Measurements from ENCODE around the gene ANK3. TPM values are rescaled to one million over a fixed set of nuclear protein-coding genes. Genes with fewer than 3 reads are reported as not detected.

The ANK3 gene
- total and polyA plus RNA-seq, 8 donors, result 3.6 to 115 (median 31.1) TPM

GRCh38 chr10:60257767-60258428 lies 131.8 kb downstream of the ANK3 start:
- peak in 1 of 2 donors; percentile 26 for DNase-seq
- Histone ChIP-seq H3K9me3 (no peaks in the 10 kb centered on the region), H3K4me3 (no peak overlapping the region), H3K27ac (no peak overlapping the region), H3K4me1 (peaks cover 0 to 16% (median 6%) of the 10 kb centered on the region in 4 donors), H3K27me3 (no peaks in the 10 kb centered on the region), H3K36me3 (peaks cover 0 to 2% (median under 1%) of the 10 kb centered on the region in 4 donors)
- intact Hi-C loops (cut with DNase I; ENCODE audit: low total_unique reads), result no loop called here
- TF ChIP-seq POLR2AphosphoS5 (IDR thresholded peaks at IDR 0.05), result no peak
- no peak for TF ChIP-seq POLR2A (IDR thresholded peaks at IDR 0.05)
- TF ChIP-seq CTCF (IDR thresholded peaks at IDR 0.05), result no peak
- no peak for TF ChIP-seq EP300 (IDR thresholded peaks at IDR 0.05)
- 27 to 37% (median 31%) methylated on average over 3 of the region's 3 CpGs for WGBS, 5 donors

- Histone ChIP-seq H3K9me3 (no peaks in the 10 kb centered on the region), H3K4me1 (peaks cover 0 to 16% (median 6%) of the 10 kb centered on the region in 4 donors), H3K36me3 (no peaks in the 10 kb centered on the region), H3K4me3 (no peak overlapping the region), H3K27ac (no peak overlapping the region), H3K27me3 (no peaks in the 10 kb centered on the region)
- no peak for TF ChIP-seq EP300 (IDR thresholded peaks at IDR 0.05)
- no peak for TF ChIP-seq CTCF (IDR thresholded peaks at IDR 0.05)
- no peak for TF ChIP-seq POLR2AphosphoS5 (IDR thresholded peaks at IDR 0.05)
- no peak for TF ChIP-seq POLR2A (IDR thresholded peaks at IDR 0.05)
- intact Hi-C loops (cut with DNase I; ENCODE audit: low total_unique reads), result no loop called here
- DNase-seq, result no peak
These were observed 134.9 kb downstream of the ANK3 start for GRCh38 chr10:60254776-60255175.

GRCh38 chr10:60253484-60253883 lies 136.2 kb downstream of the ANK3 start:
- Histone ChIP-seq H3K27ac (no peak overlapping the region), H3K4me3 (no peak overlapping the region), H3K4me1 (peaks cover 0 to 11% (median 4%) of the 10 kb centered on the region in 4 donors), H3K36me3 (no peaks in the 10 kb centered on the region), H3K9me3 (no peaks in the 10 kb centered on the region), H3K27me3 (no peaks in the 10 kb centered on the region)
- intact Hi-C loops (cut with DNase I; ENCODE audit: low total_unique reads), result no loop called here
- no peak for TF ChIP-seq POLR2AphosphoS5 (IDR thresholded peaks at IDR 0.05)
- TF ChIP-seq POLR2A (IDR thresholded peaks at IDR 0.05), result no peak
- DNase-seq, result no peak

- no peak overlapping the region for H3K4me3 ChIP-seq
- peaks cover 0 to 8% (median under 1%) of the 10 kb centered on the region in 4 donors for H3K4me1 ChIP-seq
- TF ChIP-seq POLR2AphosphoS5 (IDR thresholded peaks at IDR 0.05) (no peak), POLR2A (IDR thresholded peaks at IDR 0.05) (no peak), EP300 (IDR thresholded peaks at IDR 0.05) (no peak), CTCF (IDR thresholded peaks at IDR 0.05) (no peak)
- intact Hi-C loops (cut with DNase I; ENCODE audit: low total_unique reads), result no loop called here
- no peak overlapping the region for H3K27ac ChIP-seq
- H3K36me3 ChIP-seq, result no peaks in the 10 kb centered on the region
- 77 to 95% (median 90%) methylated on average over 4 of the region's 4 CpGs for WGBS, 5 donors
- no peaks in the 10 kb centered on the region for H3K27me3 ChIP-seq
- no peaks in the 10 kb centered on the region for H3K9me3 ChIP-seq
- DNase-seq, result no peak
These were observed 137.0 kb downstream of the ANK3 start for GRCh38 chr10:60252688-60253087.

GRCh38 chr10:60246382-60246781 lies 143.3 kb downstream of the ANK3 start:
- H3K27me3 ChIP-seq, result no peaks in the 10 kb centered on the region
- no peaks in the 10 kb centered on the region for H3K9me3 ChIP-seq
- TF ChIP-seq POLR2A (IDR thresholded peaks at IDR 0.05), result no peak
- no peak for TF ChIP-seq EP300 (IDR thresholded peaks at IDR 0.05)
- no peak for TF ChIP-seq POLR2AphosphoS5 (IDR thresholded peaks at IDR 0.05)
- no peak for TF ChIP-seq CTCF (IDR thresholded peaks at IDR 0.05)
- DNase-seq, result no peak
- H3K4me1 ChIP-seq, result no peaks in the 10 kb centered on the region
- intact Hi-C loops (cut with DNase I; ENCODE audit: low total_unique reads), result no loop called here
- 47 to 71% (median 63%) methylated on average over 1 of the region's 1 CpG for WGBS, 5 donors
- H3K4me3 ChIP-seq, result no peak overlapping the region
- H3K36me3 ChIP-seq, result no peaks in the 10 kb centered on the region
- H3K27ac ChIP-seq, result no peak overlapping the region
